Measurements from ENCODE around the gene BTBD10. TPM values are rescaled to one million over a fixed set of nuclear protein-coding genes. Genes with fewer than 3 reads are reported as not detected.

Gene BTBD10
- total and polyA plus RNA-seq, 11 donors, result 5.9 to 31.4 (median 25.8) TPM

- H3K4me3 ChIP-seq, result no peak overlapping the region
- no peak for TF ChIP-seq POLR2A (IDR thresholded peaks at IDR 0.05)
- no peak for TF ChIP-seq CTCF (IDR thresholded peaks at IDR 0.05)
- H3K4me1 ChIP-seq, result peaks cover 0 to 7% (median 3%) of the 10 kb centered on the region in 12 donors
- no peaks in the 10 kb centered on the region for H3K9me3 ChIP-seq
- intact Hi-C loops (cut with DNase I), result loop anchor here in 4 of 10 donors (10.0 kb wide), 3 partner anchors 84 to 254 kb away; no protein-coding TSS in a partner anchor
- no peak for ATAC-seq
- no peak for DNase-seq
- H3K27me3 ChIP-seq, result peaks cover 0 to 10% (median 0%) of the 10 kb centered on the region in 9 donors
- WGBS, 4 donors, result 41 to 49% (median 43%) methylated on average over 5 of the region's 5 CpGs
- H3K27ac ChIP-seq, result no peak overlapping the region
- H3K36me3 ChIP-seq, result no peaks in the 10 kb centered on the region
These were observed 5.7 kb upstream of the BTBD10 start for GRCh38 chr11:13468750-13469149.

GRCh38 chr11:13465909-13466371, 2.9 kb upstream of the BTBD10 start:
- intact Hi-C loops (cut with DNase I), result loop anchor here in 4 of 10 donors (10.0 kb wide), 3 partner anchors 81 to 251 kb away; no protein-coding TSS in a partner anchor
- Histone ChIP-seq H3K9me3 (no peaks in the 10 kb centered on the region), H3K27ac (no peak overlapping the region), H3K27me3 (peaks cover 0 to 10% (median 0%) of the 10 kb centered on the region in 9 donors), H3K36me3 (no peaks in the 10 kb centered on the region), H3K4me3 (no peak overlapping the region), H3K4me1 (peaks cover 0 to 26% (median 13%) of the 10 kb centered on the region in 12 donors)
- TF ChIP-seq POLR2A (IDR thresholded peaks at IDR 0.05) (no peak), CTCF (IDR thresholded peaks at IDR 0.05) (peak; percentile 38 to 74 (median 56))
- ATAC-seq (no peak), DNase-seq (no peak)
- WGBS, 4 donors, result 5 to 10% (median 6%) methylated on average over 6 of the region's 6 CpGs

GRCh38 chr11:13463779-13464290, 813 bp upstream of the BTBD10 start:
- Histone ChIP-seq H3K36me3 (no peaks in the 10 kb centered on the region), H3K4me1 (peaks cover 0 to 39% (median 13%) of the 10 kb centered on the region in 12 donors), H3K9me3 (no peaks in the 10 kb centered on the region), H3K4me3 (peak overlapping the region; percentile 68 to 94 (median 80)), H3K27ac (peak overlapping the region; percentile 61 to 94 (median 89)), H3K27me3 (peaks cover 0 to 2% (median 0%) of the 10 kb centered on the region in 9 donors)
- intact Hi-C loops (cut with DNase I), result loop anchor here in 4 of 10 donors (2.0 to 10.0 kb wide), 5 partner anchors 77 to 249 kb away; partner anchors contain the start of gene BMAL1 (in 1 of the 4)
- 30 to 34% (median 32%) methylated on average over 12 of the region's 12 CpGs for WGBS, 4 donors
- TF ChIP-seq CTCF (IDR thresholded peaks at IDR 0.05), result no peak
- TF ChIP-seq POLR2A (IDR thresholded peaks at IDR 0.05), result no peak
- DNase-seq (no peak), ATAC-seq (no peak)

GRCh38 chr11:13462311-13462900, 616 bp downstream of the BTBD10 start:
- Histone ChIP-seq H3K9me3 (no peaks in the 10 kb centered on the region), H3K4me1 (peaks cover 0 to 39% (median 13%) of the 10 kb centered on the region in 12 donors), H3K27ac (peak overlapping the region; percentile 61 to 94 (median 89)), H3K27me3 (no peaks in the 10 kb centered on the region), H3K4me3 (peak overlapping the region; percentile 68 to 94 (median 80)), H3K36me3 (no peaks in the 10 kb centered on the region)
- DNase-seq (peak in 4 of 5 donors; percentile 62 to 70 (median 69)), ATAC-seq (peak; percentile 42 to 73 (median 50))
- no peak for TF ChIP-seq POLR2A (IDR thresholded peaks at IDR 0.05)
- peak in 1 of 12 donors; percentile 10 for TF ChIP-seq CTCF (IDR thresholded peaks at IDR 0.05)
- intact Hi-C loops (cut with DNase I), result loop anchor here in 4 of 10 donors (2.0 to 10.0 kb wide), 5 partner anchors 75 to 248 kb away; partner anchors contain the start of gene BMAL1 (in 1 of the 4)
- 2 to 6% (median 2%) methylated on average over 10 to 18 of the region's 18 CpGs for WGBS, 4 donors
